WTC11 (cell line): Measurements from ENCODE around the gene TNRC18. TPM values are rescaled to one million over a fixed set of nuclear protein-coding genes. Genes with fewer than 3 reads are reported as not detected.

Experiments
- ATAC-seq: fragments of 200-7000 bp; cut with Tn5 transposase; 2 replicates; pipeline ENCODE4 v1.10.0; 2021; ENCODE audit warnings: mild to moderate bottlenecking, moderate library complexity
- CTCF ChIA-PET: fragments of 300-600 bp; sonication (Branson Sonifier 250); formaldehyde crosslinking; loops from one replicate; lab custom pipeline; 2021; ENCODE audit warnings: antibody characterized with exemption; lab: Charles Lee
- POLR2A ChIA-PET: fragments of 350-600 bp; sonication (Branson Sonifier 250); formaldehyde crosslinking; loops from one replicate; lab custom pipeline; 2021; ENCODE audit warnings: antibody characterized with exemption; lab: Charles Lee
- DNase-seq: peaks from one replicate; pipeline ENCODE4 v3.0.0; 2021; ENCODE audit warnings: low spot score
- H3K27ac Mint-ChIP-seq: 2 replicates; pipeline ENCODE4 v1.8.0; 2021; ENCODE audit warnings: mixed read lengths
- H3K27me3 Mint-ChIP-seq: 2 replicates; pipeline ENCODE4 v1.8.0; 2021; ENCODE audit warnings: low read depth, mild to moderate bottlenecking, moderate library complexity, mixed read lengths
- H3K36me3 Mint-ChIP-seq: 2 replicates; pipeline ENCODE4 v1.8.0; 2021; ENCODE audit warnings: mixed read lengths
- H3K4me1 Mint-ChIP-seq: 2 replicates; pipeline ENCODE4 v1.8.0; 2022; ENCODE audit warnings: mixed read lengths
- H3K4me3 Mint-ChIP-seq: 2 replicates; pipeline ENCODE4 v1.8.0; 2021; ENCODE audit warnings: mild to moderate bottlenecking, moderate library complexity, mixed read lengths
- H3K9me3 Mint-ChIP-seq: 2 replicates; pipeline ENCODE4 v1.8.0; 2021; ENCODE audit warnings: mixed read lengths
- ATF2 ChIP-seq: sonication (generic); formaldehyde crosslinking; IDR thresholded peaks from 2 replicates; pipeline ENCODE4 v1.8.1; 2022; ENCODE audit warnings: low read depth, missing genetic modification reagents, borderline replicate concordance
- ETV6 ChIP-seq: sonication (generic); formaldehyde crosslinking; IDR thresholded peaks from 2 replicates; pipeline ENCODE4 v1.8.1; 2022; ENCODE audit warnings: mild to moderate bottlenecking, missing genetic modification reagents
- JAZF1 ChIP-seq: fragments of 250-450 bp; sonication (Bioruptor Pico); IDR thresholded peaks from 2 replicates; pipeline ENCODE4 v1.9.0; 2021; ENCODE audit warnings: moderate library complexity, mild to moderate bottlenecking, inconsistent platforms
- NFATC4 ChIP-seq: fragments of 250-450 bp; sonication (Bioruptor Pico); IDR thresholded peaks from 2 replicates; pipeline ENCODE4 v1.9.0; 2021; ENCODE audit warnings: mild to moderate bottlenecking
- RELA ChIP-seq: sonication (generic); formaldehyde crosslinking; IDR thresholded peaks from 2 replicates; pipeline ENCODE4 v1.8.1; 2022; ENCODE audit warnings: missing genetic modification reagents, mild to moderate bottlenecking, borderline replicate concordance
- STAT6 ChIP-seq: sonication (generic); formaldehyde crosslinking; conservative IDR thresholded peaks from 2 replicates; pipeline ENCODE4 v1.8.1; 2023; ENCODE audit warnings: mild to moderate bottlenecking, low read depth, missing genetic modification reagents, moderate library complexity
- TP53 ChIP-seq: sonication (generic); formaldehyde crosslinking; IDR thresholded peaks from 2 replicates; pipeline ENCODE4 v1.8.1; 2023; ENCODE audit warnings: mild to moderate bottlenecking, missing genetic modification reagents
- ZNF121 ChIP-seq: sonication (generic); formaldehyde crosslinking; IDR thresholded peaks from 2 replicates; pipeline ENCODE4 v1.8.0; 2023; ENCODE audit warnings: missing genetic modification reagents
- ZNF138 ChIP-seq: sonication (generic); formaldehyde crosslinking; conservative IDR thresholded peaks from 2 replicates; pipeline ENCODE4 v1.8.1; 2022; ENCODE audit warnings: mild to moderate bottlenecking, moderate library complexity, missing genetic modification reagents
- ZNF317 ChIP-seq: sonication (generic); formaldehyde crosslinking; IDR thresholded peaks from 2 replicates; pipeline ENCODE4 v1.8.1; 2023; ENCODE audit warnings: low read depth, mild to moderate bottlenecking, moderate library complexity, missing genetic modification reagents, borderline replicate concordance
- ZNF396 ChIP-seq: fragments of 250-450 bp; sonication (Bioruptor Pico); IDR thresholded peaks from 2 replicates; pipeline ENCODE4 v1.8.0; 2021; ENCODE audit warnings: mild to moderate bottlenecking, moderate library complexity, borderline replicate concordance
- total RNA-seq: library from RNA; stranded (reverse); gene quantifications from 3 replicates; pipeline ENCODE4 v1.2.3, GENCODE V29; 2021
- TF ChIP-seq, protein P1 (sequence below): fragments of 250-450 bp; sonication (Bioruptor Pico); IDR thresholded peaks from 2 replicates; pipeline ENCODE4 v2.1.2; 2022; ENCODE audit warnings: mild to moderate bottlenecking, moderate library complexity
- TF ChIP-seq, protein P2 (sequence below): sonication (generic); formaldehyde crosslinking; IDR thresholded peaks from 2 replicates; pipeline ENCODE4 v1.8.1; 2022; ENCODE audit warnings: missing genetic modification reagents, borderline replicate concordance
- TF ChIP-seq, protein P3 (sequence below): sonication (generic); formaldehyde crosslinking; IDR thresholded peaks from 2 replicates; pipeline ENCODE4 v1.8.0; 2022; ENCODE audit warnings: mild to moderate bottlenecking, missing genetic modification reagents
- TF ChIP-seq, protein P4 (sequence below): sonication (generic); formaldehyde crosslinking; IDR thresholded peaks from 2 replicates; pipeline ENCODE4 v1.8.1; 2022; ENCODE audit warnings: low read depth, mild to moderate bottlenecking, moderate library complexity, missing genetic modification reagents, borderline replicate concordance

The TNRC18 gene
- total RNA-seq, 1 experiment from 2014 or later = 55.0 TPM

DNA sequence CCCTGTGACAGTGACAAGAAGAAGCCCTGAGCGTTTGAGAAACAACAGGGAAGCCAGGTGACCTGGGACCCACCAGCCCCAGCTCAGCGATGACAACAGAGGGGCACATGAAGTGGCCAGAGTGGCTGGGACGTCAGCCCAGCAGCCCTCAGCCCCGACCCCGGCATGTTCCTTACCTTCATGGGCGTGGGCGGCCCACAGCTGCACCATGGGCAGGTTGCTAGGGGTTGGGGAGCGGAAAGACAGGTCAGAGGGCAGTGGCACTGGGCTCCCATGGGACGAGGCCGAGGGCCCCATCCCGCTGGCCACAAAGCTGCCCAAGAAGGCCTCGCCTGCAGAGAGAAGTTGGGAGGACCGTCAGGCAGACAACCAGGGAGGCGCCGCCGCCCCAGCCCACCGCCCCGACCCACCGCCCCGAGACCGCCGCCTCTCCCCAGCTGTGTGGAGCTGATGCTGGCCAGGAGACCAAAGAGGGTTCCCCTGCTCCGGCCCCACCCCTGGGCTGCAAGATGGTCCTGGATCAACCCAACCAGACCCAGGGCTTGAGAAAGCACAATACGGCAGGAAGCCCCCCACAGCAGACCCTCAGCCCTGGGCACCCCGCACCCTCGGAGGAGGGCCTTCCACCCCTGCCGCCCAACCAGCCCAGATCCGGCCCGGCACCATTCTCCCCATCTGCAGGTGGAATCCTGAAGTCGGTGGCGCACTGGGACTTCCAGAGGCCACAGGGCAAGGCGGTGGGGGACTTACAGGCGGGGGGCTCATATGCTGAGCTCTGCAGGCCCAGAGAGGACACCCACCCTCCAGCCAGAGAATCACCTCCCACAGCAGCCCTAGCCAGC is 29.1 kb downstream of the TNRC18 start:
- TF ChIP-seq ATF2 (CRISPR knock-in tag) (no peak), TP53 (no peak), RELA (no peak), ZNF138 (CRISPR knock-in tag) (no peak), JAZF1 (no peak), ZNF317 (CRISPR knock-in tag) (no peak), NFATC4 (CRISPR knock-in tag) (no peak), ETV6 (CRISPR knock-in tag) (no peak)
- TF ChIP-seq, protein P1, sequence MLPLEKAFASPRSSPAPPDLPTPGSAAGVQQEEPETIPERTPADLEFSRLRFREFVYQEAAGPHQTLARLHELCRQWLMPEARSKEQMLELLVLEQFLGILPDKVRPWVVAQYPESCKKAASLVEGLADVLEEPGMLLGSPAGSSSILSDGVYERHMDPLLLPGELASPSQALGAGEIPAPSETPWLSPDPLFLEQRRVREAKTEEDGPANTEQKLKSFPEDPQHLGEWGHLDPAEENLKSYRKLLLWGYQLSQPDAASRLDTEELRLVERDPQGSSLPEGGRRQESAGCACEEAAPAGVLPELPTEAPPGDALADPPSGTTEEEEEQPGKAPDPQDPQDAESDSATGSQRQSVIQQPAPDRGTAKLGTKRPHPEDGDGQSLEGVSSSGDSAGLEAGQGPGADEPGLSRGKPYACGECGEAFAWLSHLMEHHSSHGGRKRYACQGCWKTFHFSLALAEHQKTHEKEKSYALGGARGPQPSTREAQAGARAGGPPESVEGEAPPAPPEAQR = no peak
- TF ChIP-seq, protein P2, sequence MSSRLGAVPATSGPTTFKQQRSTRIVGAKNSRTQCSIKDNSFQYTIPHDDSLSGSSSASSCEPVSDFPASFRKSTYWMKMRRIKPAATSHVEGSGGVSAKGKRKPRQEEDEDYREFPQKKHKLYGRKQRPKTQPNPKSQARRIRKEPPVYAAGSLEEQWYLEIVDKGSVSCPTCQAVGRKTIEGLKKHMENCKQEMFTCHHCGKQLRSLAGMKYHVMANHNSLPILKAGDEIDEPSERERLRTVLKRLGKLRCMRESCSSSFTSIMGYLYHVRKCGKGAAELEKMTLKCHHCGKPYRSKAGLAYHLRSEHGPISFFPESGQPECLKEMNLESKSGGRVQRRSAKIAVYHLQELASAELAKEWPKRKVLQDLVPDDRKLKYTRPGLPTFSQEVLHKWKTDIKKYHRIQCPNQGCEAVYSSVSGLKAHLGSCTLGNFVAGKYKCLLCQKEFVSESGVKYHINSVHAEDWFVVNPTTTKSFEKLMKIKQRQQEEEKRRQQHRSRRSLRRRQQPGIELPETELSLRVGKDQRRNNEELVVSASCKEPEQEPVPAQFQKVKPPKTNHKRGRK (CRISPR knock-in tag) = no peak
- TF ChIP-seq, protein P3, sequence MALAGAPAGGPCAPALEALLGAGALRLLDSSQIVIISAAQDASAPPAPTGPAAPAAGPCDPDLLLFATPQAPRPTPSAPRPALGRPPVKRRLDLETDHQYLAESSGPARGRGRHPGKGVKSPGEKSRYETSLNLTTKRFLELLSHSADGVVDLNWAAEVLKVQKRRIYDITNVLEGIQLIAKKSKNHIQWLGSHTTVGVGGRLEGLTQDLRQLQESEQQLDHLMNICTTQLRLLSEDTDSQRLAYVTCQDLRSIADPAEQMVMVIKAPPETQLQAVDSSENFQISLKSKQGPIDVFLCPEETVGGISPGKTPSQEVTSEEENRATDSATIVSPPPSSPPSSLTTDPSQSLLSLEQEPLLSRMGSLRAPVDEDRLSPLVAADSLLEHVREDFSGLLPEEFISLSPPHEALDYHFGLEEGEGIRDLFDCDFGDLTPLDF (CRISPR knock-in tag) = no peak
- TF ChIP-seq, protein P4, sequence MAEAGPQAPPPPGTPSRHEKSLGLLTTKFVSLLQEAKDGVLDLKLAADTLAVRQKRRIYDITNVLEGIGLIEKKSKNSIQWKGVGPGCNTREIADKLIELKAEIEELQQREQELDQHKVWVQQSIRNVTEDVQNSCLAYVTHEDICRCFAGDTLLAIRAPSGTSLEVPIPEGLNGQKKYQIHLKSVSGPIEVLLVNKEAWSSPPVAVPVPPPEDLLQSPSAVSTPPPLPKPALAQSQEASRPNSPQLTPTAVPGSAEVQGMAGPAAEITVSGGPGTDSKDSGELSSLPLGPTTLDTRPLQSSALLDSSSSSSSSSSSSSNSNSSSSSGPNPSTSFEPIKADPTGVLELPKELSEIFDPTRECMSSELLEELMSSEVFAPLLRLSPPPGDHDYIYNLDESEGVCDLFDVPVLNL (CRISPR knock-in tag) = no peak
- DNase-seq (no peak), ATAC-seq (no peak)
- Mint-ChIP-seq H3K9me3 (no peaks in the 10 kb centered on the region), H3K27ac (no peak overlapping the region), H3K36me3 (no peaks in the 10 kb centered on the region), H3K27me3 (no peaks in the 10 kb centered on the region), H3K4me1 (peaks cover 5% of the 10 kb centered on the region; the same call in 1 of the 2 replicates), H3K4me3 (no peak overlapping the region)
- ChIA-PET CTCF (interaction anchor here (1.5 kb wide), 1 partner anchor 29 kb away, joined by 7 read pairs; no protein-coding TSS in a partner anchor), POLR2A (interaction anchor here (0.9 kb wide), 1 partner anchor 23 kb away, joined by 3 read pairs; no protein-coding TSS in a partner anchor)

DNA sequence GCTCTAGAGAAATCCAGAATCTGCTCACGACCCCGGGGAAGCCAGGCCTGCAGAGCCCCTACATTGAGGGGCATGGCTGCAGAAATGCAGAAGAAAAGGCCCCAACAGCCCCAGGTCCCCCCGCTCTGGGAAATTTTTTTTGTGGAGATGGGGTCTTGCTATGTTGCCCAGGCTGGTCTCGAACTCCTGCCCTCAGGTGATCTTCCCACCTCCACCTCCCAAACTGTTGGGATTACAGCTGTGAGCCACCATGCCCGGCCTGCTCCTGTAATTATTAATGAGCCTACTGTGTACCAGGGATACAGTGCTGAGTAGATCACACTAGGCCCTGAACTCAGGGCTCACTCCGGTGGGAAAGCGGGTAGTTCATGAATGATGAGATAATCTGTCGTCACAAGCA is 29.9 kb downstream of the TNRC18 start:
- TF ChIP-seq ZNF121 (CRISPR knock-in tag) (peak; percentile 70; the same call in 1 of the 2 replicates), ZNF396 (CRISPR knock-in tag) (no peak), STAT6 (CRISPR knock-in tag) (no peak)
- no peaks in the 10 kb centered on the region for H3K27me3 Mint-ChIP-seq
- H3K4me1 Mint-ChIP-seq = peaks cover 5% of the 10 kb centered on the region; the same call in 1 of the 2 replicates
- H3K4me3 Mint-ChIP-seq = no peak overlapping the region
- CTCF ChIA-PET = interaction anchor here (1.5 kb wide), 1 partner anchor 28 kb away, joined by 7 read pairs; no protein-coding TSS in a partner anchor
- DNase-seq = no peak
- no peak overlapping the region for H3K27ac Mint-ChIP-seq
- no peaks in the 10 kb centered on the region for H3K36me3 Mint-ChIP-seq
- H3K9me3 Mint-ChIP-seq = no peaks in the 10 kb centered on the region
- ATAC-seq = no peak
- POLR2A ChIA-PET = interaction anchor here (0.9 kb wide), 1 partner anchor 24 kb away, joined by 3 read pairs; no protein-coding TSS in a partner anchor
